H1 (cell line): ENCODE measurements around the gene RCC2. TPM values are rescaled to one million over a fixed set of nuclear protein-coding genes. Genes with fewer than 3 reads are reported as not detected.

ENCODE experiments used
- CTCF ChIA-PET: fragments of 300-600 bp; sonication (Branson Sonifier 250); formaldehyde crosslinking; loops from one replicate; lab custom pipeline; 2021; ENCODE audit not compliant: partially characterized antibody; lab: Charles Lee
- POLR2A ChIA-PET: fragments of 300-600 bp; sonication (Branson Sonifier 250); formaldehyde crosslinking; loops from one replicate; lab custom pipeline; 2021; ENCODE audit warnings: inconsistent platforms; ENCODE audit not compliant: partially characterized antibody; lab: Charles Lee
- DNase-seq, 2 experiments: peaks; one replicate each; pipeline versions ENCODE4 v3.0.0 to v3.0.0-alpha.2; 2010 to 2022; ENCODE audit warnings: low spot score in 2 of 2, low read depth in 1 of 2, mixed read lengths in 1 of 2
- FAIRE-seq: peaks from 2 replicates; lab custom pipeline; 2011; peaks lifted over from hg19 to GRCh38; lab: Jason Lieb, UNC
- H2AFZ ChIP-seq: 2 replicates; pipeline ENCODE4 v1.8.1; 2012; ENCODE audit warnings: low read length, inconsistent platforms
- H2AK5ac ChIP-seq: 2 replicates; pipeline ENCODE4 v1.6.1; 2013; ENCODE audit warnings: low read depth, low read length
- H2BK120ac ChIP-seq: replicated peaks from 2 replicates; pipeline ENCODE3; 2013; ENCODE audit warnings: low read depth, low read length, inconsistent platforms
- H2BK12ac ChIP-seq: 2 replicates; pipeline ENCODE4 v1.6.1; 2013; ENCODE audit warnings: low read depth, low read length
- H2BK15ac ChIP-seq: 2 replicates; pipeline ENCODE4 v1.6.1; 2013; ENCODE audit warnings: low read length
- H2BK20ac ChIP-seq: 2 replicates; pipeline ENCODE4 v1.6.1; 2013; ENCODE audit warnings: low read length
- H2BK5ac ChIP-seq: 2 replicates; pipeline ENCODE4 v1.6.1; 2013; ENCODE audit warnings: low read depth, low read length
- H3K14ac ChIP-seq: 2 replicates; pipeline ENCODE4 v1.6.1; 2013; ENCODE audit warnings: inconsistent platforms; ENCODE audit not compliant: insufficient read length
- H3K18ac ChIP-seq: 2 replicates; pipeline ENCODE4 v1.6.1; 2013; ENCODE audit warnings: low read length; ENCODE audit errors: extremely low read depth
- H3K23ac ChIP-seq: 2 replicates; pipeline ENCODE4 v1.6.1; 2013; ENCODE audit warnings: inconsistent platforms; ENCODE audit not compliant: insufficient read length
- H3K23me2 ChIP-seq: 2 replicates; pipeline ENCODE4 v1.6.1; 2013; ENCODE audit warnings: low read depth, low read length
- H3K27ac ChIP-seq: 2 replicates; pipeline ENCODE4 v1.6.1; 2011; ENCODE audit warnings: low read depth, low read length, inconsistent platforms
- H3K27me3 ChIP-seq, 4 experiments: replicated peaks in 1 of 4; 1 replicate in 1 of 4; 2 replicates in 3 of 4; pipeline versions ENCODE4 v1.6.1 to v1.8.1; 2011 to 2013; ENCODE audit warnings: low read length in 3 of 4, mild to moderate bottlenecking in 3 of 4, inconsistent platforms in 2 of 4, mixed read lengths in 2 of 4, moderate library complexity in 1 of 4; ENCODE audit not compliant: control insufficient read depth in 3 of 4, insufficient read depth in 3 of 4; ENCODE audit errors: extremely low read depth in 1 of 4
- H3K36me3 ChIP-seq, 4 experiments: 2 replicates each; pipeline versions ENCODE4 v1.6.1 to v1.8.1; 2011 to 2013; ENCODE audit warnings: mild to moderate bottlenecking in 4 of 4, low read length in 3 of 4, moderate library complexity in 2 of 4, control low read depth in 1 of 4, inconsistent platforms in 1 of 4; ENCODE audit not compliant: insufficient read depth in 4 of 4, control insufficient read depth in 2 of 4
- H3K4ac ChIP-seq: replicated peaks from 2 replicates; pipeline ENCODE3; 2013; ENCODE audit warnings: low read length, low read depth, mixed read lengths, inconsistent platforms; ENCODE audit not compliant: insufficient read length
- H3K4me1 ChIP-seq, 4 experiments: replicated peaks in 1 of 4; 1 replicate in 1 of 4; 2 replicates in 3 of 4; pipeline versions ENCODE4 v1.6.1 to v1.8.1; 2011 to 2013; ENCODE audit warnings: low read length in 3 of 4, inconsistent platforms in 2 of 4, mixed read lengths in 1 of 4; ENCODE audit not compliant: insufficient read depth in 4 of 4, control insufficient read depth in 3 of 4
- H3K4me2 ChIP-seq, 2 experiments: 2 replicates each; pipeline versions ENCODE4 v1.6.1 to v1.8.1; 2011 to 2013; ENCODE audit warnings: low read depth in 2 of 2, low read length in 2 of 2, control low read depth in 1 of 2, inconsistent platforms in 1 of 2, mild to moderate bottlenecking in 1 of 2; ENCODE audit not compliant: insufficient read depth in 1 of 2
- H3K4me3 ChIP-seq, 4 experiments: fragments of 200-600, 300-600 bp in 1 of 4; sonication (generic), shearing (Covaris generic), sonication (Bioruptor Twin) in 1 of 4; 2 replicates each; pipeline versions ENCODE4 v1.5.1 to v1.8.1; 2011 to 2016; ENCODE audit warnings: low read length in 4 of 4, low read depth in 3 of 4, control low read depth in 2 of 4, inconsistent platforms in 2 of 4, mild to moderate bottlenecking in 2 of 4, mixed read lengths in 1 of 4, moderate library complexity in 1 of 4; ENCODE audit not compliant: insufficient read depth in 2 of 4; ENCODE audit errors: extremely low read depth in 1 of 4
- H3K56ac ChIP-seq: replicated peaks from 2 replicates; pipeline ENCODE3; 2013; ENCODE audit warnings: low read depth, mild to moderate bottlenecking, mixed read lengths, low read length, inconsistent platforms; ENCODE audit not compliant: insufficient read length
- H3K79me1 ChIP-seq: 2 replicates; pipeline ENCODE4 v1.6.1; 2013; ENCODE audit warnings: low read depth, low read length, control low read depth
- H3K79me2 ChIP-seq, 2 experiments: 2 replicates each; pipeline versions ENCODE4 v1.6.1 to v1.8.1; 2012 to 2013; ENCODE audit warnings: low read length in 2 of 2, mild to moderate bottlenecking in 2 of 2, inconsistent platforms in 1 of 2; ENCODE audit not compliant: insufficient read depth in 2 of 2, control insufficient read depth in 1 of 2
- H3K9ac ChIP-seq, 4 experiments: replicated peaks in 1 of 4; 1 replicate in 1 of 4; 2 replicates in 3 of 4; pipeline versions ENCODE4 v1.6.1 to v1.8.1; 2011 to 2013; ENCODE audit warnings: low read depth in 3 of 4, low read length in 3 of 4, control low read depth in 2 of 4, mild to moderate bottlenecking in 2 of 4, moderate library complexity in 2 of 4, inconsistent platforms in 1 of 4; ENCODE audit errors: extremely low read depth in 1 of 4
- H3K9me3 ChIP-seq, 2 experiments: 2 replicates each; pipeline versions ENCODE4 v1.6.1 to v1.8.1; 2012 to 2013; ENCODE audit warnings: mild to moderate bottlenecking in 2 of 2, moderate library complexity in 2 of 2, control low read depth in 1 of 2, inconsistent platforms in 1 of 2, low read depth in 1 of 2, low read length in 1 of 2, mixed read lengths in 1 of 2; ENCODE audit not compliant: insufficient read depth in 2 of 2
- H4K20me1 ChIP-seq, 2 experiments: replicated peaks in 1 of 2; 2 replicates each; pipeline versions ENCODE3 to v1.8.1; 2011 to 2013; ENCODE audit warnings: inconsistent platforms in 2 of 2, low read length in 2 of 2, mild to moderate bottlenecking in 1 of 2; ENCODE audit not compliant: insufficient read depth in 2 of 2, control insufficient read depth in 1 of 2
- H4K5ac ChIP-seq: 2 replicates; pipeline ENCODE4 v1.6.1; 2013; ENCODE audit warnings: low read length, low read depth, mixed read lengths, inconsistent platforms; ENCODE audit not compliant: insufficient read length
- H4K8ac ChIP-seq: 2 replicates; pipeline ENCODE4 v1.8.0; 2013; ENCODE audit warnings: mild to moderate bottlenecking, moderate library complexity, low read length, inconsistent platforms; ENCODE audit not compliant: insufficient read depth; ENCODE audit errors: extremely low read depth
- H4K91ac ChIP-seq: replicated peaks from 2 replicates; pipeline ENCODE3; 2013; ENCODE audit warnings: low read length, mixed read lengths, inconsistent platforms; ENCODE audit not compliant: insufficient read length
- CBX8 ChIP-seq: fragments of 300-800, 300-1000 bp; sonication (generic); IDR thresholded peaks from 2 replicates; pipeline ENCODE4 v1.7.1; 2016; ENCODE audit warnings: low read depth, low read length, borderline replicate concordance
- CHD2 ChIP-seq: IDR thresholded peaks from 2 replicates; pipeline ENCODE4 v1.6.1; 2012; ENCODE audit warnings: low read length, improper control_type of control experiment
- EP300 ChIP-seq, 2 experiments: IDR thresholded peaks; 1 replicate in 1 of 2; 2 replicates in 1 of 2; pipeline ENCODE4 v1.6.1; 2011 to 2012; ENCODE audit warnings: low read depth in 2 of 2, low read length in 2 of 2, mild to moderate bottlenecking in 2 of 2, borderline replicate concordance in 1 of 2, inconsistent platforms in 1 of 2, moderate library complexity in 1 of 2
- HDAC6 ChIP-seq: IDR thresholded peaks from one replicate; pipeline ENCODE4 v1.7.1; 2012; ENCODE audit warnings: low read depth, mild to moderate bottlenecking, inconsistent platforms, low read length, moderate library complexity
- JUN ChIP-seq: IDR thresholded peaks from 2 replicates; pipeline ENCODE4 v1.6.1; 2011; ENCODE audit warnings: low read depth, mild to moderate bottlenecking, improper control_type of control experiment, low read length
- MAFK ChIP-seq: IDR thresholded peaks from 2 replicates; pipeline ENCODE4 v1.6.1; 2012; ENCODE audit warnings: low read depth, mild to moderate bottlenecking, improper control_type of control experiment, low read length
- PHF8 ChIP-seq: fragments of 200-600 bp; sonication (generic); conservative IDR thresholded peaks from 2 replicates; pipeline ENCODE4 v1.7.1; 2012; ENCODE audit warnings: low read depth, mild to moderate bottlenecking, inconsistent platforms, low read length, moderate library complexity
- POLR2A ChIP-seq, 2 experiments: IDR thresholded peaks; 1 replicate in 1 of 2; 2 replicates in 1 of 2; pipeline ENCODE4 v1.6.1; 2011; ENCODE audit warnings: low read depth in 2 of 2, low read length in 2 of 2, mild to moderate bottlenecking in 2 of 2; ENCODE audit errors: control extremely low read depth in 1 of 2
- POU5F1 ChIP-seq: IDR thresholded peaks from 2 replicates; pipeline ENCODE4 v1.6.1; 2011; ENCODE audit warnings: low read depth, mild to moderate bottlenecking, low read length, moderate library complexity
- RAD21 ChIP-seq, 2 experiments: IDR thresholded peaks in 1 of 2; conservative IDR thresholded peaks in 1 of 2; 2 replicates each; pipeline ENCODE4 v1.6.1; 2011; ENCODE audit warnings: low read depth in 2 of 2, low read length in 2 of 2, improper control_type of control experiment in 1 of 2, inconsistent platforms in 1 of 2, mild to moderate bottlenecking in 1 of 2, moderate library complexity in 1 of 2
- RFX5 ChIP-seq: IDR thresholded peaks from 2 replicates; pipeline ENCODE4 v1.6.1; 2011; ENCODE audit warnings: low read depth, low read length, improper control_type of control experiment, borderline replicate concordance
- SAP30 ChIP-seq: fragments of 300-600 bp; sonication (generic); IDR thresholded peaks from 2 replicates; pipeline ENCODE4 v1.7.1; 2012; ENCODE audit warnings: low read length, moderate library complexity, mild to moderate bottlenecking, inconsistent platforms; ENCODE audit not compliant: insufficient read depth, insufficient replicate concordance
- SIRT6 ChIP-seq: IDR thresholded peaks from one replicate; pipeline ENCODE4 v1.7.1; 2012; ENCODE audit warnings: low read length, inconsistent platforms
- SRF ChIP-seq: IDR thresholded peaks from 2 replicates; pipeline ENCODE4 v1.6.1; 2011; ENCODE audit warnings: mild to moderate bottlenecking, low read depth, low read length, moderate library complexity
- TEAD4 ChIP-seq: IDR thresholded peaks from 2 replicates; pipeline ENCODE4 v1.6.1; 2012; ENCODE audit warnings: low read depth, low read length, inconsistent platforms, mixed read lengths
- WGBS, 2 experiments: shearing (Covaris generic) in 1 of 2; methylation state at CpG; one replicate each; pipeline versions ENCODE4 v1.1.6 to v1.1.7; 2013 to 2015; ENCODE audit warnings: low lambda C conversion rate in 2 of 2, mixed read lengths in 2 of 2, inconsistent platforms in 1 of 2, low coverage in 1 of 2, missing lambda C conversion rate in 1 of 2; ENCODE audit not compliant: insufficient replicate concordance in 2 of 2, insufficient coverage in 1 of 2, insufficient read length in 1 of 2; ENCODE audit errors: extremely low coverage in 1 of 2, missing lambda C conversion rate in 1 of 2; 5-methylcytosine and 5-hydroxymethylcytosine counted together
- polyA plus RNA-seq, 7 experiments: library from polyadenylated mRNA; depleted of rRNA in 3 of 7; stranded (reverse) in 5 of 7; unstranded in 2 of 7; fragments of >200 nt in 5 of 7; fragments of 200-250 nt in 2 of 7; gene quantifications; 1 replicate in 5 of 7; 2 replicates in 1 of 7; 4 replicates in 1 of 7; pipeline versions ENCODE4 v1.2.1 to v1.2.3, GENCODE V29; 2011 to 2013; ENCODE audit warnings: missing spikeins in 2 of 7, mixed read lengths in 2 of 7
- total RNA-seq: library from RNA; stranded (reverse); fragmentation: NEBNext Ultra II Directional; extraction: Animal tissue kit (Norgen Biotek cat#: 25700); gene quantifications from 2 replicates; pipeline ENCODE4 v1.2.1, GENCODE V29; 2021

RCC2 gene
- total and polyA plus RNA-seq, 2 of the 8 experiments (the other 6 are each of a cell fraction or from before 2014, with no cell fraction given), result 229 to 455 TPM

GRCh38 chr1:17363771-17364170 is 75.7 kb downstream of the RCC2 start:
- POLR2A ChIA-PET, result no interaction called here
- WGBS, 2 experiments, result 88% methylated on average over 4 of the region's 4 CpGs; no CpG with 5 or more reads in 1 of the 2 experiments
- H3K4me3 ChIP-seq, result no peak overlapping the region
- H3K27me3 ChIP-seq, result no peaks in the 10 kb centered on the region
- H2AK5ac ChIP-seq, result no peak overlapping the region
- no peak overlapping the region for H2BK12ac ChIP-seq
- no peak overlapping the region for H4K5ac ChIP-seq
- FAIRE-seq (no peak), DNase-seq (no peak)
- H3K14ac ChIP-seq, result no peak overlapping the region
- H3K79me2 ChIP-seq, result no peaks in the 10 kb centered on the region
- H3K18ac ChIP-seq, result no peak overlapping the region
- no peaks in the 10 kb centered on the region for H3K9me3 ChIP-seq
- H3K27ac ChIP-seq, result no peak overlapping the region
- no peaks in the 10 kb centered on the region for H3K36me3 ChIP-seq
- no peak overlapping the region for H2AFZ ChIP-seq
- H4K91ac ChIP-seq, result no peak overlapping the region
- no peak overlapping the region for H3K4ac ChIP-seq
- no peak overlapping the region for H2BK15ac ChIP-seq
- H4K20me1 ChIP-seq, result peaks cover 0 to 2% of the 10 kb centered on the region in 2 experiments
- H3K4me1 ChIP-seq, result peaks cover 0 to 2% (median 0%) of the 10 kb centered on the region in 4 experiments; a peak in 1 of 7 replicates
- CTCF ChIA-PET, result interaction anchor here (0.5 to 4.0 kb wide), 2 partner anchors 7 to 36 kb away, joined by 3 to 28 read pairs; partner anchors contain the start of gene PADI6
- H3K79me1 ChIP-seq, result no peaks in the 10 kb centered on the region
- no peak overlapping the region for H3K9ac ChIP-seq
- H2BK5ac ChIP-seq, result no peak overlapping the region
- peak overlapping the region; percentile 65; the same call in 1 of the 2 replicates for H4K8ac ChIP-seq
- H2BK20ac ChIP-seq, result no peak overlapping the region; the same call in 1 of the 2 replicates
- no peaks in the 10 kb centered on the region for H3K23me2 ChIP-seq
- no peak overlapping the region for H3K23ac ChIP-seq
- no peak overlapping the region for H3K4me2 ChIP-seq
- H2BK120ac ChIP-seq, result no peak overlapping the region
- H3K56ac ChIP-seq, result no peak overlapping the region
- TF ChIP-seq SRF, result no peak
- TF ChIP-seq TEAD4, result no peak
- no peak for TF ChIP-seq CBX8
- no peak for TF ChIP-seq RAD21 (IDR thresholded peaks at IDR 0.05 in 1 of 2, conservative IDR thresholded peaks at IDR 0.05 in 1 of 2; ENCODE audit: low read depth in 2 of 2, low read length in 2 of 2)
- TF ChIP-seq MAFK, result no peak
- no peak for TF ChIP-seq CHD2
- no peak for TF ChIP-seq POU5F1
- TF ChIP-seq HDAC6, result no peak
- no peak for TF ChIP-seq PHF8
- no peak for TF ChIP-seq JUN
- TF ChIP-seq POLR2A (IDR thresholded peaks at IDR 0.05; ENCODE audit: control extremely low read depth in 1 of 2, low read depth in 2 of 2, low read length in 2 of 2), result no peak
- no peak for TF ChIP-seq RFX5
- no peak for TF ChIP-seq SAP30
- TF ChIP-seq EP300 (IDR thresholded peaks at IDR 0.05; ENCODE audit: borderline replicate concordance in 1 of 2, low read depth in 2 of 2, low read length in 2 of 2), result no peak
- no peak for TF ChIP-seq SIRT6
